Measurements from ENCODE around the gene SAPCD2.

Gene SAPCD2

DNA sequence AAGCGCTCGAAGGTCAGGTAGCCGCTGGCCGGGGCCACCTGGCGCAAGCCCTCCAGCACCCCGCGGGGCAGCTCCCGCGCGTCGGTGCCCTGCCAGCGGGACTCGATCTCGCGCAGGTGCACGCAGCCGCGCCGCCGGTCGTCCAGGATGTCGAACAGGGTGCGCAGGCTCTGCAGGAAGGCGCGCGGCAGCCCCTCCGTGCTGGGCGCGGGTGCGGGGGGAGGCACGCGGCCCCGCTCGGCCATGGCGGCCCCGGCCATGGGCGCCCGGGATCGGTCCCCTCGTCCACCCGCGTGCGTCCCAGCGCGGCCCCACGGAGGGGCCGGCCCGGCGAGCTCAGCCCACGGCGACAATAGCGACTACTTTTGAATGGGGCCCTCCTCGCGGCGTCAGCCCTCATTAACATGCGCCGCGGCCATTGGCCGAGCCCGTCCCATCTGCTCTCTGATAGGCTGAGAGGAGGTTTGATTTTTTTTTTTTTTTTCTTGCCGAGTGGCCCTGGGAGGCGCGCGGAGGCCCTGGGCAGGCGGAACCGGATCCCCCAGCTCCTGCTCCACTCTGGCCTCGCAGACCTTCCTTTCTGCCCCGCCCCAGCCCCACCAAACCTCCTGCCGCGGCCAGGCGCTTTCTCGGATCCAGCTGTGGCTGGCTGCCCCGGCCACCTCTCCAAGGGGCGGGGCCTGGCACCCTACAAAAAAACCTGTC, at the start of gene SAPCD2 (continued):
- TF ChIP-seq ZIC2 (tag by site-specific recombination; IDR thresholded peaks at IDR 0.05) (peak; percentile 26; the same call in 1 of the 2 replicates), ZNF335 (tag by site-specific recombination; conservative IDR thresholded peaks at IDR 0.05) (peak; percentile 80), ZXDB (tag by site-specific recombination; IDR thresholded peaks at IDR 0.05) (peak; percentile 76), ZNF843 (tag by site-specific recombination; IDR thresholded peaks at IDR 0.05) (0 out of 2 replicates have a peak, but pooled peaks have one; percentile 26), ZNF621 (tag by site-specific recombination; IDR thresholded peaks at IDR 0.05) (no peak), ZBTB17 (tag by site-specific recombination; IDR thresholded peaks at IDR 0.05) (peak; percentile 90), BCL11A (tag by site-specific recombination; IDR thresholded peaks at IDR 0.05; ENCODE audit: low read depth) (peak; percentile 42; the same call in 1 of the 2 replicates), ZNF629 (tag by site-specific recombination; IDR thresholded peaks at IDR 0.05) (peak; percentile 59), KLF1 (tag by site-specific recombination; IDR thresholded peaks at IDR 0.05) (peak; percentile 90), SP2 (tag by site-specific recombination; IDR thresholded peaks at IDR 0.05) (peak; percentile 97), ZSCAN16 (tag by site-specific recombination; IDR thresholded peaks at IDR 0.05) (no peak), ZNF792 (tag by site-specific recombination; IDR thresholded peaks at IDR 0.05) (no peak), ZFHX2 (tag by site-specific recombination; conservative IDR thresholded peaks at IDR 0.05) (no peak), GLIS1 (tag by site-specific recombination; IDR thresholded peaks at IDR 0.05) (peak; percentile 93), ZNF596 (tag by site-specific recombination; IDR thresholded peaks at IDR 0.05) (peak; percentile 23; the same call in 1 of the 2 replicates), HOXA7 (CRISPR knock-in tag; IDR thresholded peaks at IDR 0.05; ENCODE audit: borderline replicate concordance) (no peak), ZNF10 (tag by site-specific recombination; IDR thresholded peaks at IDR 0.05) (no peak), KLF8 (tag by site-specific recombination; IDR thresholded peaks at IDR 0.05) (peak; percentile 84)
- TF ChIP-seq, protein P1, sequence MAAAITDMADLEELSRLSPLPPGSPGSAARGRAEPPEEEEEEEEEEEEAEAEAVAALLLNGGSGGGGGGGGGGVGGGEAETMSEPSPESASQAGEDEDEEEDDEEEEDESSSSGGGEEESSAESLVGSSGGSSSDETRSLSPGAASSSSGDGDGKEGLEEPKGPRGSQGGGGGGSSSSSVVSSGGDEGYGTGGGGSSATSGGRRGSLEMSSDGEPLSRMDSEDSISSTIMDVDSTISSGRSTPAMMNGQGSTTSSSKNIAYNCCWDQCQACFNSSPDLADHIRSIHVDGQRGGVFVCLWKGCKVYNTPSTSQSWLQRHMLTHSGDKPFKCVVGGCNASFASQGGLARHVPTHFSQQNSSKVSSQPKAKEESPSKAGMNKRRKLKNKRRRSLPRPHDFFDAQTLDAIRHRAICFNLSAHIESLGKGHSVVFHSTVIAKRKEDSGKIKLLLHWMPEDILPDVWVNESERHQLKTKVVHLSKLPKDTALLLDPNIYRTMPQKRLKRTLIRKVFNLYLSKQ (tag by site-specific recombination; IDR thresholded peaks at IDR 0.05; ENCODE audit: borderline replicate concordance): no peak
- TF ChIP-seq, protein P2, sequence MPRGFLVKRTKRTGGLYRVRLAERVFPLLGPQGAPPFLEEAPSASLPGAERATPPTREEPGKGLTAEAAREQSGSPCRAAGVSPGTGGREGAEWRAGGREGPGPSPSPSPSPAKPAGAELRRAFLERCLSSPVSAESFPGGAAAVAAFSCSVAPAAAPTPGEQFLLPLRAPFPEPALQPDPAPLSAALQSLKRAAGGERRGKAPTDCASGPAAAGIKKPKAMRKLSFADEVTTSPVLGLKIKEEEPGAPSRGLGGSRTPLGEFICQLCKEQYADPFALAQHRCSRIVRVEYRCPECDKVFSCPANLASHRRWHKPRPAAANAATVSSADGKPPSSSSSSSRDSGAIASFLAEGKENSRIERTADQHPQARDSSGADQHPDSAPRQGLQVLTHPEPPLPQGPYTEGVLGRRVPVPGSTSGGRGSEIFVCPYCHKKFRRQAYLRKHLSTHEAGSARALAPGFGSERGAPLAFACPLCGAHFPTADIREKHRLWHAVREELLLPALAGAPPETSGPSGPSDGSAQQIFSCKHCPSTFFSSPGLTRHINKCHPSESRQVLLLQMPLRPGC (tag by site-specific recombination; IDR thresholded peaks at IDR 0.05): peak; percentile 32; the same call in 1 of the 2 replicates
- TF ChIP-seq, protein P3, sequence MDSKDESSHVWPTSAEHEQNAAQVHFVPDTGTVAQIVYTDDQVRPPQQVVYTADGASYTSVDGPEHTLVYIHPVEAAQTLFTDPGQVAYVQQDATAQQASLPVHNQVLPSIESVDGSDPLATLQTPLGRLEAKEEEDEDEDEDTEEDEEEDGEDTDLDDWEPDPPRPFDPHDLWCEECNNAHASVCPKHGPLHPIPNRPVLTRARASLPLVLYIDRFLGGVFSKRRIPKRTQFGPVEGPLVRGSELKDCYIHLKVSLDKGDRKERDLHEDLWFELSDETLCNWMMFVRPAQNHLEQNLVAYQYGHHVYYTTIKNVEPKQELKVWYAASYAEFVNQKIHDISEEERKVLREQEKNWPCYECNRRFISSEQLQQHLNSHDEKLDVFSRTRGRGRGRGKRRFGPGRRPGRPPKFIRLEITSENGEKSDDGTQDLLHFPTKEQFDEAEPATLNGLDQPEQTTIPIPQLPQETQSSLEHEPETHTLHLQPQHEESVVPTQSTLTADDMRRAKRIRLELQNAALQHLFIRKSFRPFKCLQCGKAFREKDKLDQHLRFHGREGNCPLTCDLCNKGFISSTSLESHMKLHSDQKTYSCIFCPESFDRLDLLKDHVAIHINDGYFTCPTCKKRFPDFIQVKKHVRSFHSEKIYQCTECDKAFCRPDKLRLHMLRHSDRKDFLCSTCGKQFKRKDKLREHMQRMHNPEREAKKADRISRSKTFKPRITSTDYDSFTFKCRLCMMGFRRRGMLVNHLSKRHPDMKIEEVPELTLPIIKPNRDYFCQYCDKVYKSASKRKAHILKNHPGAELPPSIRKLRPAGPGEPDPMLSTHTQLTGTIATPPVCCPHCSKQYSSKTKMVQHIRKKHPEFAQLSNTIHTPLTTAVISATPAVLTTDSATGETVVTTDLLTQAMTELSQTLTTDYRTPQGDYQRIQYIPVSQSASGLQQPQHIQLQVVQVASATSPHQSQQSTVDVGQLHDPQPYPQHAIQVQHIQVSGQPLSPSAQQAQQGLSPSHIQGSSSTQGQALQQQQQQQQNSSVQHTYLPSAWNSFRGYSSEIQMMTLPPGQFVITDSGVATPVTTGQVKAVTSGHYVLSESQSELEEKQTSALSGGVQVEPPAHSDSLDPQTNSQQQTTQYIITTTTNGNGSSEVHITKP (tag by site-specific recombination; IDR thresholded peaks at IDR 0.05): peak; percentile 26; the same call in 1 of the 2 replicates
- TF ChIP-seq, protein P4, sequence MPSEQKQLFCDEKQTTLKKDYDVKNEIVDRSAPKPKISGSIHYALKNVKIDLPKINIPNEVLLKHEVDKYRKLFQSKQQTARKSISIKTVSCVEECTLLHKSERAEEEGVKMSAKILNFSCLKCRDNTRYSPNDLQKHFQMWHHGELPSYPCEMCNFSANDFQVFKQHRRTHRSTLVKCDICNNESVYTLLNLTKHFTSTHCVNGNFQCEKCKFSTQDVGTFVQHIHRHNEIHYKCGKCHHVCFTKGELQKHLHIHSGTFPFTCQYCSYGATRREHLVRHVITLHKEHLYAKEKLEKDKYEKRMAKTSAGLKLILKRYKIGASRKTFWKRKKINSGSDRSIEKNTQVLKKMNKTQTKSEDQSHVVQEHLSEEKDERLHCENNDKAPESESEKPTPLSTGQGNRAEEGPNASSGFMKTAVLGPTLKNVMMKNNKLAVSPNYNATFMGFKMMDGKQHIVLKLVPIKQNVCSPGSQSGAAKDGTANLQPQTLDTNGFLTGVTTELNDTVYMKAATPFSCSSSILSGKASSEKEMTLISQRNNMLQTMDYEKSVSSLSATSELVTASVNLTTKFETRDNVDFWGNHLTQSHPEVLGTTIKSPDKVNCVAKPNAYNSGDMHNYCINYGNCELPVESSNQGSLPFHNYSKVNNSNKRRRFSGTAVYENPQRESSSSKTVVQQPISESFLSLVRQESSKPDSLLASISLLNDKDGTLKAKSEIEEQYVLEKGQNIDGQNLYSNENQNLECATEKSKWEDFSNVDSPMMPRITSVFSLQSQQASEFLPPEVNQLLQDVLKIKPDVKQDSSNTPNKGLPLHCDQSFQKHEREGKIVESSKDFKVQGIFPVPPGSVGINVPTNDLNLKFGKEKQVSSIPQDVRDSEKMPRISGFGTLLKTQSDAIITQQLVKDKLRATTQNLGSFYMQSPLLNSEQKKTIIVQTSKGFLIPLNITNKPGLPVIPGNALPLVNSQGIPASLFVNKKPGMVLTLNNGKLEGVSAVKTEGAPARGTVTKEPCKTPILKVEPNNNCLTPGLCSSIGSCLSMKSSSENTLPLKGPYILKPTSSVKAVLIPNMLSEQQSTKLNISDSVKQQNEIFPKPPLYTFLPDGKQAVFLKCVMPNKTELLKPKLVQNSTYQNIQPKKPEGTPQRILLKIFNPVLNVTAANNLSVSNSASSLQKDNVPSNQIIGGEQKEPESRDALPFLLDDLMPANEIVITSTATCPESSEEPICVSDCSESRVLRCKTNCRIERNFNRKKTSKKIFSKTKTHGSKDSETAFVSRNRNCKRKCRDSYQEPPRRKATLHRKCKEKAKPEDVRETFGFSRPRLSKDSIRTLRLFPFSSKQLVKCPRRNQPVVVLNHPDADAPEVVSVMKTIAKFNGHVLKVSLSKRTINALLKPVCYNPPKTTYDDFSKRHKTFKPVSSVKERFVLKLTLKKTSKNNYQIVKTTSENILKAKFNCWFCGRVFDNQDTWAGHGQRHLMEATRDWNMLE (tag by site-specific recombination; conservative IDR thresholded peaks at IDR 0.05; ENCODE audit: low read depth): 0 out of 2 replicates have a peak, but pooled peaks have one; percentile 16
- TF ChIP-seq, protein P5, sequence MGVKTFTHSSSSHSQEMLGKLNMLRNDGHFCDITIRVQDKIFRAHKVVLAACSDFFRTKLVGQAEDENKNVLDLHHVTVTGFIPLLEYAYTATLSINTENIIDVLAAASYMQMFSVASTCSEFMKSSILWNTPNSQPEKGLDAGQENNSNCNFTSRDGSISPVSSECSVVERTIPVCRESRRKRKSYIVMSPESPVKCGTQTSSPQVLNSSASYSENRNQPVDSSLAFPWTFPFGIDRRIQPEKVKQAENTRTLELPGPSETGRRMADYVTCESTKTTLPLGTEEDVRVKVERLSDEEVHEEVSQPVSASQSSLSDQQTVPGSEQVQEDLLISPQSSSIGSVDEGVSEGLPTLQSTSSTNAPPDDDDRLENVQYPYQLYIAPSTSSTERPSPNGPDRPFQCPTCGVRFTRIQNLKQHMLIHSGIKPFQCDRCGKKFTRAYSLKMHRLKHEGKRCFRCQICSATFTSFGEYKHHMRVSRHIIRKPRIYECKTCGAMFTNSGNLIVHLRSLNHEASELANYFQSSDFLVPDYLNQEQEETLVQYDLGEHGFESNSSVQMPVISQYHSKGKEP (tag by site-specific recombination; IDR thresholded peaks at IDR 0.05): peak; percentile 27; the same call in 1 of the 2 replicates
